Kidney (tissue), 14 donors: ENCODE measurements around the gene NOXO1. TPM values are rescaled to one million over a fixed set of nuclear protein-coding genes. Genes with fewer than 3 reads are reported as not detected.

Source experiments
- DNase-seq, 5 donors: peaks; one replicate each; pipeline ENCODE4 v3.0.0-alpha.2; 2013 to 2020
- FAIRE-seq: peaks from 2 replicates; lab custom pipeline; 2012; peaks lifted over from hg19 to GRCh38; lab: Jason Lieb, UNC
- H3K27ac ChIP-seq, 2 donors: one replicate each; pipeline ENCODE4 v1.7.0; 2013; ENCODE audit warnings: low read depth in 2 of 2, low read length in 2 of 2, inconsistent platforms in 1 of 2
- H3K27me3 ChIP-seq: one replicate; pipeline ENCODE4 v1.7.1; 2013; ENCODE audit warnings: low read length, inconsistent platforms; ENCODE audit not compliant: control insufficient read depth, insufficient read depth
- H3K36me3 ChIP-seq, 3 donors: one replicate each; pipeline versions ENCODE4 v1.7.0 to v1.7.1; 2013; ENCODE audit warnings: low read length in 3 of 3, control low read depth in 1 of 3, inconsistent platforms in 1 of 3; ENCODE audit not compliant: insufficient read depth in 3 of 3, control insufficient read depth in 2 of 3
- H3K4me1 ChIP-seq, 3 donors: one replicate each; pipeline versions ENCODE4 v1.7.0 to v1.7.1; 2013; ENCODE audit warnings: low read length in 3 of 3, inconsistent platforms in 1 of 3, low read depth in 1 of 3; ENCODE audit not compliant: control insufficient read depth in 2 of 3, insufficient read depth in 2 of 3
- H3K4me3 ChIP-seq, 3 donors: one replicate each; pipeline versions ENCODE4 v1.7.0 to v1.8.1; 2013; ENCODE audit warnings: low read length in 3 of 3, control low read depth in 1 of 3, inconsistent platforms in 1 of 3
- H3K9ac ChIP-seq, 3 donors: one replicate each; pipeline versions ENCODE4 v1.7.0 to v1.7.1; 2013; ENCODE audit warnings: low read length in 3 of 3, control low read depth in 1 of 3, inconsistent platforms in 1 of 3
- H3K9me3 ChIP-seq, 3 donors: one replicate each; pipeline versions ENCODE4 v1.7.0 to v1.7.1; 2013; ENCODE audit warnings: low read length in 3 of 3, control low read depth in 1 of 3, inconsistent platforms in 1 of 3; ENCODE audit not compliant: control insufficient read depth in 2 of 3, insufficient read depth in 1 of 3
- CTCF ChIP-seq: IDR thresholded peaks from 3 replicates; pipeline ENCODE4 v1.5.1; 2012; ENCODE audit warnings: mild to moderate bottlenecking, moderate library complexity, borderline replicate concordance; ENCODE audit not compliant: insufficient read depth; ENCODE audit errors: extremely low read depth
- intact Hi-C: fragments of 100-400 bp; cut with DNase I; formaldehyde crosslinking; loops from one replicate; pipeline ENCODE4 v1.11.1; 2022
- polyA plus RNA-seq: library from polyadenylated mRNA; stranded (reverse); fragments of 350-450 nt; fragmentation: Illumina TruSeq; extraction: RNeasy Lipid Tissue Mini Kit (QIAGEN cat#74804); gene quantifications from one replicate; pipeline ENCODE4 v1.2.3, GENCODE V29; 2014; ENCODE audit warnings: low read depth, low replicate concordance; ENCODE audit not compliant: insufficient read depth
- total RNA-seq: library from RNA; stranded (reverse); fragmentation: NEBNext Ultra II Directional; extraction: Animal tissue kit (Norgen Biotek cat#: 25700); gene quantifications from one replicate; pipeline ENCODE4 v1.2.1, GENCODE V29; 2021
- donor health status: control.
- donor health status: control.
- donor health status: control.
- donor health status: control.
- donor health status: control.
- donor health status: DM: yes; HTN: yes; CAD: no.
- donor health status: Normal renal cell carcinoma (clear cell type).

The NOXO1 gene
- total and polyA plus RNA-seq, 2 donors from 2014 or later, result 0.57 to 0.58 TPM

GRCh38 chr16:1991135-1991551 lies 9.9 kb upstream of the NOXO1 start:
- intact Hi-C loops, result no loop called here
- peak overlapping the region in 1 of 3 donors; percentile 39 for H3K4me3 ChIP-seq

GRCh38 chr16:1990351-1991134 lies 9.3 kb upstream of the NOXO1 start:
- Histone ChIP-seq H3K9ac (peak overlapping the region in 2 of 3 donors; percentile 46), H3K36me3 (peaks cover 0 to 11% (median 8%) of the 10 kb centered on the region in 3 donors), H3K27ac (no peak overlapping the region), H3K27me3 (peaks cover 19% of the 10 kb centered on the region), H3K9me3 (no peaks in the 10 kb centered on the region), H3K4me3 (peak overlapping the region in 1 of 3 donors; percentile 39), H3K4me1 (peaks cover 0 to 14% (median 0%) of the 10 kb centered on the region in 3 donors)
- DNase-seq (peak in 4 of 5 donors; percentile 55 to 82 (median 64)), FAIRE-seq (no peak)
- intact Hi-C loops, result no loop called here
- no peak for TF ChIP-seq CTCF

More at GRCh38 chr16:1991135-1991551, 9.9 kb upstream of the NOXO1 start:
- FAIRE-seq (no peak), DNase-seq (no peak)
- Histone ChIP-seq H3K9me3 (no peaks in the 10 kb centered on the region), H3K9ac (peak overlapping the region in 1 of 3 donors; percentile 46), H3K36me3 (peaks cover 0 to 5% (median 4%) of the 10 kb centered on the region in 3 donors), H3K27me3 (peaks cover 19% of the 10 kb centered on the region), H3K27ac (no peak overlapping the region), H3K4me1 (peaks cover 0 to 14% (median 0%) of the 10 kb centered on the region in 3 donors)
- no peak for TF ChIP-seq CTCF

- FAIRE-seq (no peak), DNase-seq (no peak)
- Histone ChIP-seq H3K27me3 (peaks cover 19% of the 10 kb centered on the region), H3K4me3 (no peak overlapping the region), H3K27ac (no peak overlapping the region), H3K36me3 (peaks cover 0 to 12% (median 8%) of the 10 kb centered on the region in 3 donors), H3K9ac (no peak overlapping the region), H3K4me1 (peaks cover 0 to 19% (median 4%) of the 10 kb centered on the region in 3 donors), H3K9me3 (no peaks in the 10 kb centered on the region)
- no peak for TF ChIP-seq CTCF
- intact Hi-C loops, result no loop called here
These were observed 8.8 kb upstream of the NOXO1 start for GRCh38 chr16:1990101-1990350.
